ENCODE measurements around the gene BTBD9.

DNA sequence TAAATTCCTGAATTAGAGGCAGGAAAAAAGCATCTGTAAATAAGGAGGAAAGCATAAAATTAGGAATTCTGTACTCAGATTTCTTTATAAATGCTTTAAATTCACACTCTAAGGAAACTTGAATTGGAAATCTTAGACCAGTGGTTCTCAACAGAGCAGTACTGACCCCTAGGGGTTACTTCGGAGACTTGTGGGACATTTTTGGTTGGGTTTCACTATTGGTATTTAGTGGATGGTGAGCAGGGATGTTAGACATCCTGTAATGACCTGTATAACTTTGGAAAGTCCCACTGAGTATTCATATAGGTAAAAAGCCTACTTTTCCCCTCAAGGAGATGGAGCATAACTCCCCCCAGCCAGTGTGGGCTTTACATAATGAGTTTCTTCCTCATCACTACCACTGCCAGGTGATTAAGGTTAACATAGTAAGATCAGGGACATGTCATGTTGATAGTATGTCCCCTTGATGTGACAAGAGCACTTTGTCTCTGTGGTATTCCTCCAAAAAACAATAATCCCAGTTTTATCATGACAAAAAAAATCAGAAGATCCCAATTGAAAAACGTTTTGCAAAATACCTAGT, 32.2 kb upstream of the BTBD9 start:
- TF ChIP-seq POLR2AphosphoS5 (IDR thresholded peaks at IDR 0.05; ENCODE audit: borderline replicate concordance, low read depth, low read length) = no peak
- TF ChIP-seq EZH2 (IDR thresholded peaks at IDR 0.05) = no peak
- no peak for TF ChIP-seq FOXP2 (optimal IDR thresholded peaks at IDR 0.05; ENCODE audit: control extremely low read depth, extremely low read length, insufficient read depth)
